ENCODE measurements around the gene GRM7. TPM values are rescaled to one million over a fixed set of nuclear protein-coding genes. Genes with fewer than 3 reads are reported as not detected.

The GRM7 gene
- total RNA-seq, 1 donor from 2014 or later, result not detected

DNA sequence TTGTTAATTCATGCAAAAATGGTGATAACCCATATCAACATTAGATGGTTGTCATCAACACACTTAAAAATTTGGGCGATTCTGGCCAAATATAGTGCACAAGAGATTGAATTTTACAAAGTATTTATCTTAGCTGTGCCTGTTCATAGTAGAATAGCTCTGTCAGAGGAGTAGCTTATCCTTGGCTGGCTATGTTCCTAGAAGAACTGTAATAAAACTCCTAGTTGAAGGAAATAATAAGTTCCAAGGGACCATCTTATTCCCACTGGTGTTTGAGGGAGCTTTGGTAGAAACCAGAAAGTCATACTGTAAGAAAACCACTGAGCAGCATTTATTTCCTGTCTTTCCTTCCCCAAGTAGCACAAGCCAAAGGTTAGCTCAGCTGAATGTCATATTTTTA is 201.8 kb downstream of the GRM7 start:
- Histone ChIP-seq H3K36me3 (ENCODE audit: control insufficient read depth, insufficient read depth, low read length) (no peaks in the 10 kb centered on the region), H3K27me3 (ENCODE audit: control insufficient read depth, insufficient read depth, low read length) (no peaks in the 10 kb centered on the region), H3K4me3 (ENCODE audit: low read depth, low read length) (no peak overlapping the region)
- TF ChIP-seq, protein P1, sequence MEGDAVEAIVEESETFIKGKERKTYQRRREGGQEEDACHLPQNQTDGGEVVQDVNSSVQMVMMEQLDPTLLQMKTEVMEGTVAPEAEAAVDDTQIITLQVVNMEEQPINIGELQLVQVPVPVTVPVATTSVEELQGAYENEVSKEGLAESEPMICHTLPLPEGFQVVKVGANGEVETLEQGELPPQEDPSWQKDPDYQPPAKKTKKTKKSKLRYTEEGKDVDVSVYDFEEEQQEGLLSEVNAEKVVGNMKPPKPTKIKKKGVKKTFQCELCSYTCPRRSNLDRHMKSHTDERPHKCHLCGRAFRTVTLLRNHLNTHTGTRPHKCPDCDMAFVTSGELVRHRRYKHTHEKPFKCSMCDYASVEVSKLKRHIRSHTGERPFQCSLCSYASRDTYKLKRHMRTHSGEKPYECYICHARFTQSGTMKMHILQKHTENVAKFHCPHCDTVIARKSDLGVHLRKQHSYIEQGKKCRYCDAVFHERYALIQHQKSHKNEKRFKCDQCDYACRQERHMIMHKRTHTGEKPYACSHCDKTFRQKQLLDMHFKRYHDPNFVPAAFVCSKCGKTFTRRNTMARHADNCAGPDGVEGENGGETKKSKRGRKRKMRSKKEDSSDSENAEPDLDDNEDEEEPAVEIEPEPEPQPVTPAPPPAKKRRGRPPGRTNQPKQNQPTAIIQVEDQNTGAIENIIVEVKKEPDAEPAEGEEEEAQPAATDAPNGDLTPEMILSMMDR (IDR thresholded peaks at IDR 0.05; ENCODE audit: insufficient read depth, low read length, severe bottlenecking), result no peak
- no peak for FAIRE-seq
- DNase-seq (ENCODE audit: low read depth), result no peak

DNA sequence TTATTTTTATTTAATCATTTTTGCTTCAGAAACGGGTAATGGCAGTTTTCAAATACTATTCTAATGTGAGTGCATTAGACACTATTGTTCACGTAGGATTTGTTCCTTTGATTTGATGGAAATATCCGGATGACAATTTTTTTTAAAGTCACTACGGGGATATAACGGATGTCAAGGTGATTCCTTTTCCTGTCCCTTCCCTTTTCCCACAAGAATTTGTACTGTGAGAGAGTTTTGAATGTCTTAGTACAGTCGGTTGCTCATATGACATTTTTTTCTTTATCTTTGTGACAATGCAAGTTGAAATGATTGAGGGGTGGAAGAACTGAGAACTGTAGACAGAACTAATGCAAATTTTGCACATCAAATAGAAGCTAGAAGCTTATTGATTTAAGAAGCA is 209.5 kb downstream of the GRM7 start:
- no peaks in the 10 kb centered on the region for H3K27me3 ChIP-seq (ENCODE audit: control insufficient read depth, insufficient read depth, low read length)
- TF ChIP-seq, protein P1 (IDR thresholded peaks at IDR 0.05; ENCODE audit: insufficient read depth, low read length, severe bottlenecking), result no peak
- FAIRE-seq (no peak), DNase-seq (ENCODE audit: low read depth) (no peak)
- no peak overlapping the region for H3K4me3 ChIP-seq (ENCODE audit: low read depth, low read length)
- no peaks in the 10 kb centered on the region for H3K36me3 ChIP-seq (ENCODE audit: control insufficient read depth, insufficient read depth, low read length)

DNA sequence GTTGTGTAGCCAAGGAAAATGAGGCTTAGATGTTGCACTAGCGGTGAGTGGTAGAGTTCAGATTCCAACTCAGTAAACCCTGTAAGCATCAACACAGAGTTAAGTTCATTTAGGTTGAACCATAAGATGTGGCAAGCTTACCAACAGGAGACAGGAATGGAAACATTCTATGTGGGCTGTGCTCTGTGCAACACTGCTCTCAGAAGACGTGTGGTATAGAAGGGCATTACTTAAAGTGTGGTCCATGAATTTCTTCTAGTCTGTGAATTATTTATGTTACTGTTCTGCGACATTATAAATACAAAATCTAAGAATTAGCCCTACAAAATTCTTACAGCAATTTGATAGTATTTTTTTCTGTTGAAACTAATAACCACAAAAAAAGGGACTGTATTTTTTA is 213.3 kb downstream of the GRM7 start:
- no peak for DNase-seq (ENCODE audit: low read depth)
- no peaks in the 10 kb centered on the region for H3K27me3 ChIP-seq (ENCODE audit: control insufficient read depth, insufficient read depth, low read length)
- no peak overlapping the region for H3K4me3 ChIP-seq (ENCODE audit: low read depth, low read length)
- FAIRE-seq, result no peak
- TF ChIP-seq, protein P1 (IDR thresholded peaks at IDR 0.05; ENCODE audit: insufficient read depth, low read length, severe bottlenecking), result no peak
- no peaks in the 10 kb centered on the region for H3K36me3 ChIP-seq (ENCODE audit: control insufficient read depth, insufficient read depth, low read length)

GRCh38 chr3:7075117-7075516 is 214.2 kb downstream of the GRM7 start:
- H3K4me3 ChIP-seq (ENCODE audit: low read depth, low read length), result no peak overlapping the region
- no peak for FAIRE-seq
- no peaks in the 10 kb centered on the region for H3K27me3 ChIP-seq (ENCODE audit: control insufficient read depth, insufficient read depth, low read length)
- TF ChIP-seq, protein P1 (IDR thresholded peaks at IDR 0.05; ENCODE audit: insufficient read depth, low read length, severe bottlenecking), result no peak
- no peaks in the 10 kb centered on the region for H3K36me3 ChIP-seq (ENCODE audit: control insufficient read depth, insufficient read depth, low read length)
- DNase-seq (ENCODE audit: low read depth), result no peak

DNA sequence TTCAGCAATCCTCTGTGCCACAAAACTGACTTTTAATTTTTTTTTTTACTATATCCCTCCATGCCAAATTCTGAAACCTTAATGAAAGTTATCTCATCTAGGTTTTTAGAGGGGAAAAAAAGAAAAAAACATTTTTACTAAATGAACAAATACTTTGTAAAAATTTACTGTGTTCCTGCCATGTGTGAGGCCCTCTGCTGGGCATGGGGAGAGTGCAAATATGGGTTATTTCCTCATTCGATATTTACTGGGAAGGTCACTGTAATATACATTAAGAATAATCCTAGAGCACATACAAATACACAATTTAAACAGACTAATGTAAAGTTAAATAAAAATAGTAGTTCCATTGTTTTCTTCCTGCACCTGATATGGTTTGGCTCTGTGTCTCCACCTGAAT is 215.0 kb downstream of the GRM7 start:
- Histone ChIP-seq H3K36me3 (ENCODE audit: control insufficient read depth, insufficient read depth, low read length) (no peaks in the 10 kb centered on the region), H3K27me3 (ENCODE audit: control insufficient read depth, insufficient read depth, low read length) (no peaks in the 10 kb centered on the region), H3K4me3 (ENCODE audit: low read depth, low read length) (no peak overlapping the region)
- TF ChIP-seq, protein P1 (IDR thresholded peaks at IDR 0.05; ENCODE audit: insufficient read depth, low read length, severe bottlenecking), result no peak
- DNase-seq (ENCODE audit: low read depth), result no peak
- FAIRE-seq, result no peak

DNA sequence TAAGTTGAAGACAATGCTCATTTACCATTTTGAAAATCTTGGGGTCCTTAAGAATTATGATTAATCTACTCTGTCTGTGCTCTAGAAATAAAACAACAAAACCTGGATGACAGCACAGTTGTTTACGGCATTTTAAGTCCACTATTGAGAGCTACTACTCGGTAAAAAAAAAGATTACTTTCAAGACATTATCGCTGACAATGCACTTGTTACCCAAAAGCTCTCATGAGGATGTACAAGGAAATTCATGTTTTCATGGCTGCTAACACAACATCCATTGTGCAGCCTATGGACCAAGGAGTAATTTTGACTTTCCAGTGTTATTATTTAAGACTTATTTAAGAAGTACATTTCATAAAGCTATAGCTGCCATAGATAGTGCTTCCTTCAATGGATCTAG is 221.3 kb downstream of the GRM7 start:
- DNase-seq (ENCODE audit: low read depth) (no peak), FAIRE-seq (no peak)
- TF ChIP-seq, protein P1 (IDR thresholded peaks at IDR 0.05; ENCODE audit: insufficient read depth, low read length, severe bottlenecking), result no peak
- no peaks in the 10 kb centered on the region for H3K27me3 ChIP-seq (ENCODE audit: control insufficient read depth, insufficient read depth, low read length)
- no peak overlapping the region for H3K4me3 ChIP-seq (ENCODE audit: low read depth, low read length)
- no peaks in the 10 kb centered on the region for H3K36me3 ChIP-seq (ENCODE audit: control insufficient read depth, insufficient read depth, low read length)

All from bronchial epithelial cell (primary cell).